Ishikawa (cell line): ENCODE data around the gene TP53I13.
A peak's percentile ranks its signal among the peaks of the same experiment; 100 is the strongest.

Experiments used
- CEBPB ChIP-seq: IDR thresholded peaks from 2 replicates; pipeline ENCODE4 v1.6.1; 2012
- CREB1 ChIP-seq: IDR thresholded peaks from 2 replicates; pipeline ENCODE4 v1.6.1; 2012; ENCODE audit warnings: low read depth
- EGR1 ChIP-seq: IDR thresholded peaks from 2 replicates; pipeline ENCODE4 v1.6.1; 2012
- EP300 ChIP-seq: IDR thresholded peaks from 2 replicates; pipeline ENCODE4 v1.6.1; 2012; ENCODE audit warnings: borderline replicate concordance
- FOXM1 ChIP-seq: IDR thresholded peaks from 2 replicates; pipeline ENCODE4 v1.6.1; 2012; ENCODE audit warnings: low read depth, borderline replicate concordance
- NFIC ChIP-seq: IDR thresholded peaks from 2 replicates; pipeline ENCODE4 v1.6.1; 2012
- RAD21 ChIP-seq: IDR thresholded peaks from 2 replicates; pipeline ENCODE4 v1.6.1; 2012; ENCODE audit warnings: low read depth
- TAF1 ChIP-seq: IDR thresholded peaks from 2 replicates; pipeline ENCODE4 v1.6.1; 2012; ENCODE audit warnings: low read depth, mild to moderate bottlenecking
- TCF12 ChIP-seq: IDR thresholded peaks from 2 replicates; pipeline ENCODE4 v1.6.1; 2012; ENCODE audit warnings: low read depth
- TEAD4 ChIP-seq: IDR thresholded peaks from 2 replicates; pipeline ENCODE4 v1.6.1; 2012
- YY1 ChIP-seq: IDR thresholded peaks from 2 replicates; pipeline ENCODE4 v1.6.1; 2012; ENCODE audit warnings: low read depth
- ZBTB7A ChIP-seq: IDR thresholded peaks from 2 replicates; pipeline ENCODE4 v1.6.1; 2012; ENCODE audit warnings: low read depth
- TF ChIP-seq, protein P1 (sequence below): IDR thresholded peaks from 2 replicates; pipeline ENCODE4 v1.6.1; 2012; ENCODE audit warnings: low read depth, mild to moderate bottlenecking
- TF ChIP-seq, protein P2 (sequence below): IDR thresholded peaks from 2 replicates; pipeline ENCODE4 v1.6.1; 2012
- TF ChIP-seq, protein P3 (sequence below): IDR thresholded peaks from 2 replicates; pipeline ENCODE4 v1.6.1; 2012

The TP53I13 gene

DNA sequence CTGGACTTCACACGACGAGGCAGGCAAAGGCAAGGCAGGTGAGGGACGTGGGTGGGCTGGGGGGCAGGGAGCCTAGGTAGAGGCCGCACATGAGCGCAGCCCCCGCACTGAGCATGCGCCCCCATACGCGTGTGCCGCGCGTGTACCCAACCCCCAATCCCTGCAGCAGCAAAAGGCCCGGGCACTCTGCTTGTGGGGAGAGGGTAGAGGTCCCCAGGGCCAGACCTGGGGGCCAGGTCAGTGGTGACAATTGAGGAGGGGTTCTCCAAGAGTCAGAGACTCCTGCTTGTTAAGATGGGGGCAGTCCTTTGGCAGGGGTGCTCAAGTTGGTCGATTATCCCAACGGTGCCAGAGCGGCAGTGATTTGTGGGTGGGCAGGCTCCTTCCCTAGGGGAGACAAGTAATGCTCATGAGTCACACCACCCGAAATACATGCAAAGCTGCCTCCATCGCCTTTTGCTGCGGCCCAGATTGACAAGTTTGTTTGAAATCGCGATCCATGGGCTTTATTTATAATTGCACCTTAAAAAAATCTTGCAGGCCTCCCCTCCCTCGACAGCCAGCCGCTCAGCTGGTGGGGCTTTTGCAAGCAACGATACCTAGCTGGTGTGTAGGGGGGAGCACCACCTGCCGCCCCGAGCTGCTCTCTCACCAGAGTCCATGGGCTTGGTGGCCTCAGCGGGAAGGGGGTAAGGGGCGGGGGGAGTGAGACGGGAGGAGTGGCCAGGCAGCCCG, 22.1 kb downstream of the TP53I13 start:
- TF ChIP-seq EGR1 (no peak), CEBPB (no peak), EP300 (no peak), ZBTB7A (0 out of 2 replicates have a peak, but pooled peaks have one; percentile 2), NFIC (no peak)
- TF ChIP-seq, protein P1, sequence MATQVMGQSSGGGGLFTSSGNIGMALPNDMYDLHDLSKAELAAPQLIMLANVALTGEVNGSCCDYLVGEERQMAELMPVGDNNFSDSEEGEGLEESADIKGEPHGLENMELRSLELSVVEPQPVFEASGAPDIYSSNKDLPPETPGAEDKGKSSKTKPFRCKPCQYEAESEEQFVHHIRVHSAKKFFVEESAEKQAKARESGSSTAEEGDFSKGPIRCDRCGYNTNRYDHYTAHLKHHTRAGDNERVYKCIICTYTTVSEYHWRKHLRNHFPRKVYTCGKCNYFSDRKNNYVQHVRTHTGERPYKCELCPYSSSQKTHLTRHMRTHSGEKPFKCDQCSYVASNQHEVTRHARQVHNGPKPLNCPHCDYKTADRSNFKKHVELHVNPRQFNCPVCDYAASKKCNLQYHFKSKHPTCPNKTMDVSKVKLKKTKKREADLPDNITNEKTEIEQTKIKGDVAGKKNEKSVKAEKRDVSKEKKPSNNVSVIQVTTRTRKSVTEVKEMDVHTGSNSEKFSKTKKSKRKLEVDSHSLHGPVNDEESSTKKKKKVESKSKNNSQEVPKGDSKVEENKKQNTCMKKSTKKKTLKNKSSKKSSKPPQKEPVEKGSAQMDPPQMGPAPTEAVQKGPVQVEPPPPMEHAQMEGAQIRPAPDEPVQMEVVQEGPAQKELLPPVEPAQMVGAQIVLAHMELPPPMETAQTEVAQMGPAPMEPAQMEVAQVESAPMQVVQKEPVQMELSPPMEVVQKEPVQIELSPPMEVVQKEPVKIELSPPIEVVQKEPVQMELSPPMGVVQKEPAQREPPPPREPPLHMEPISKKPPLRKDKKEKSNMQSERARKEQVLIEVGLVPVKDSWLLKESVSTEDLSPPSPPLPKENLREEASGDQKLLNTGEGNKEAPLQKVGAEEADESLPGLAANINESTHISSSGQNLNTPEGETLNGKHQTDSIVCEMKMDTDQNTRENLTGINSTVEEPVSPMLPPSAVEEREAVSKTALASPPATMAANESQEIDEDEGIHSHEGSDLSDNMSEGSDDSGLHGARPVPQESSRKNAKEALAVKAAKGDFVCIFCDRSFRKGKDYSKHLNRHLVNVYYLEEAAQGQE = no peak

DNA sequence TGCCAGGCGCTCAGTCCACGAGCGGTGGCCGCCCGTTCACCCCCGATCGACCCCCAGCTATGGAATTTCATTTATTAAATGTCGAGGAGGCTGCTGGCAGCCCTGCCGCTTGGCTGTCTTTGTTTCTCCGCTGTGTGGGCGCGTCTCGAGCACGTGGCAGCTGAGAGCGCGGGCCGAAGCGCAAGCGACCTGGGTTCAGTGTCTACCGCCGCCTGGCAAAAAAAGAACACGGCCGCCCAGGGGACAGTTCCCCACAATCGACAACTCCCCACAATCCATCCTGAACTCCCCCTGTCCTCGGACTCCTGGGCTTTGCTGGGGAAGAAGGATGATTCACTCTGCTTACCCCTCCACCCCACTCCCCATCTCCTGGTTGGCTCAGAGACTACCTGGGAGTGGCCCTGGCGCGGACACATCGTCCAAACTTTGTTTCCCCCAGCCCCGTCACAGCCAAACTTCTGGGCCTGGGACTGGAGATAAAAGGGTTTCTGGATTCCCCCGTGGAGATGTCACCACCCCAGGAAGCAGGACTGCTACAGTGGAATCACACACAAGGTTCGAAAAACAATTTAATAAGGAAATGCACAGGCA, 22.7 kb downstream of the TP53I13 start:
- TF ChIP-seq CREB1 (no peak), TCF12 (no peak), ZBTB7A (no peak), NFIC (no peak), EGR1 (no peak), CEBPB (no peak), EP300 (no peak), FOXM1 (no peak), YY1 (no peak), RAD21 (no peak), TAF1 (no peak)
- TF ChIP-seq, protein P1 = no peak
- TF ChIP-seq, protein P2, sequence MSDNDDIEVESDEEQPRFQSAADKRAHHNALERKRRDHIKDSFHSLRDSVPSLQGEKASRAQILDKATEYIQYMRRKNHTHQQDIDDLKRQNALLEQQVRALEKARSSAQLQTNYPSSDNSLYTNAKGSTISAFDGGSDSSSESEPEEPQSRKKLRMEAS = peak; percentile 67
- TF ChIP-seq, protein P3, sequence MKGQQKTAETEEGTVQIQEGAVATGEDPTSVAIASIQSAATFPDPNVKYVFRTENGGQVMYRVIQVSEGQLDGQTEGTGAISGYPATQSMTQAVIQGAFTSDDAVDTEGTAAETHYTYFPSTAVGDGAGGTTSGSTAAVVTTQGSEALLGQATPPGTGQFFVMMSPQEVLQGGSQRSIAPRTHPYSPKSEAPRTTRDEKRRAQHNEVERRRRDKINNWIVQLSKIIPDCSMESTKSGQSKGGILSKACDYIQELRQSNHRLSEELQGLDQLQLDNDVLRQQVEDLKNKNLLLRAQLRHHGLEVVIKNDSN = 0 out of 2 replicates have a peak, but pooled peaks have one; percentile 29

DNA sequence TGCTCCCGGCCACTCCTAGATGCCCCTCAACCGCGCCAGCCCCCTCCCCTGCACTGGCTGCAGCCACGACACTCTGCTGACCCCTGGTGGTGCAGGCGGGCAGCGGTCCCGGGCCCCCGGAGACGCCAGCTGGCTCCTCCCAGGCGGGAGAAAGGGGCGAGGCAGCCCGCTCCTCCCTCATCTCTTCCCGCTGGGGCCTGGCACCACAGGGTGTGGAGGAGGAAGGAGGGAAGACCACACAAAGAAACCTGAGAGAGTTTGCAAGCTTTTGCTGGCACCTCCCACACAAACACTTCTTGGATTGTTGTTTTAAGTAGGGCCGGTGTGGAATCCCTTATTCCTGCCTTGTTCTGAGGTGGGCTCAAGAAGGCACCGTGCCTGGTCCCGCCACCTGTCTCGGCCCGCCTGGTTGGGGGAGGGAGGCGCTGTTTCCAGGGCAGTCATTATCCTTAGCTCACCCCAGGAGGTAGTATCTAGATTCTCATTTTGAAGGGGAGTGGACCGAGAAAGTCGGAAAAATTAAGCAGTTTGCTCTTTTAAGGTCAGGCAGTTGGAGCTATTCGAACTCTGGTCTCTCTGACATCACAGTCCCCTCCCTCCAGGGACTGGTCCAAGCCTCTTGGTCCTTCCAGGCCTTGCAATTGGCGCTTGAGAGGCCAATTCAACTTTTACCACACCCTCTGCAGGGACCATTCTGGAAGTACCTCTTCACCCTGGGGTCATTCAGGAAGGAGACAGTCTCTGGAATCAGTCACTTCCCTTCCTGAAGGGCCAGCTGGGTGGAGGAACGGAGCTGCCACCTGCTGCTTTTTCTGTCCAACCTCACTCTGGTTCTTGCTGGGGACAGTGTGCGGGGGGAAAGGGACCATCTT, 23.5 kb downstream of the TP53I13 start:
- TF ChIP-seq, protein P1 = no peak
- TF ChIP-seq TAF1 (no peak), NFIC (peak; percentile 24; the same call in 1 of the 2 replicates), TEAD4 (no peak), FOXM1 (no peak), EP300 (no peak), ZBTB7A (peak; percentile 98), EGR1 (no peak; the same call in 1 of the 2 replicates), TCF12 (peak; percentile 66; the same call in 1 of the 2 replicates), RAD21 (peak; percentile 84), CEBPB (no peak)
- TF ChIP-seq, protein P2 = peak; percentile 57
